B cell (primary cell): Measurements from ENCODE around the gene PAPPA. TPM values are rescaled to one million over a fixed set of nuclear protein-coding genes. Genes with fewer than 3 reads are reported as not detected.

Source experiments
- ATAC-seq: fragments of 200-7000 bp; cut with Tn5 transposase; one replicate; pipeline ENCODE4 v1.10.0; 2021; ENCODE audit warnings: low read depth, mild to moderate bottlenecking, moderate number of reproducible peaks, moderate library complexity
- CTCF ChIA-PET: fragments of 350-600 bp; sonication (Branson Sonifier 250); formaldehyde crosslinking; loops from one replicate; lab custom pipeline; 2021; ENCODE audit warnings: antibody characterized with exemption, inconsistent platforms; lab: Charles Lee
- POLR2A ChIA-PET: fragments of 350-600 bp; sonication (Branson Sonifier 250); formaldehyde crosslinking; loops from one replicate; lab custom pipeline; 2021; ENCODE audit warnings: antibody characterized with exemption; lab: Charles Lee
- DNase-seq: peaks from one replicate; pipeline ENCODE4 v3.0.0; 2013
- H2AFZ ChIP-seq: 2 replicates; pipeline ENCODE4 v1.6.1; 2012; ENCODE audit warnings: mild to moderate bottlenecking, low read depth, low read length; ENCODE audit not compliant: insufficient read depth, poor library complexity, severe bottlenecking
- H3K27ac ChIP-seq, 2 donors: 1 replicate in 1 of 2; 2 replicates in 1 of 2; pipeline ENCODE4 v1.5.1; 2012 to 2013; ENCODE audit warnings: low read length in 2 of 2, mild to moderate bottlenecking in 2 of 2, moderate library complexity in 1 of 2
- H3K27me3 ChIP-seq, 4 experiments: fragments of 200-600 bp in 1 of 4; sonication (generic) in 1 of 4; replicated peaks in 1 of 4; 1 replicate in 2 of 4; 2 replicates in 2 of 4; pipeline versions ENCODE4 v1.6.1 to v1.7.0; 2013 to 2016; ENCODE audit warnings: low read length in 3 of 4, mild to moderate bottlenecking in 2 of 4, mixed read lengths in 1 of 4, moderate library complexity in 1 of 4; ENCODE audit not compliant: insufficient read depth in 4 of 4, control insufficient read depth in 3 of 4; ENCODE audit errors: control extremely low read depth in 1 of 4
- H3K36me3 ChIP-seq, 2 experiments: replicated peaks in 1 of 2; 1 replicate in 1 of 2; 2 replicates in 1 of 2; pipeline versions ENCODE4 v1.6.1 to v1.7.1; 2013; ENCODE audit warnings: low read length in 1 of 2; ENCODE audit not compliant: insufficient read depth in 2 of 2, control insufficient read depth in 1 of 2; ENCODE audit errors: control extremely low read depth in 1 of 2, extremely low read depth in 1 of 2
- H3K4me1 ChIP-seq, 2 donors: fragments of 200-600 bp in 1 of 2; sonication (generic) in 1 of 2; 1 replicate in 1 of 2; 2 replicates in 1 of 2; pipeline versions ENCODE4 v1.5.1 to v1.6.1; 2013 to 2017; ENCODE audit warnings: low read length in 2 of 2; ENCODE audit not compliant: control insufficient read depth in 2 of 2, insufficient read depth in 2 of 2
- H3K4me2 ChIP-seq: replicated peaks from 2 replicates; pipeline ENCODE3; 2012; ENCODE audit warnings: mild to moderate bottlenecking, low read depth, low read length; ENCODE audit not compliant: poor library complexity, severe bottlenecking
- H3K4me3 ChIP-seq, 5 experiments: fragments of 200-600 bp in 1 of 5; sonication (generic) in 1 of 5; 1 replicate in 3 of 5; 2 replicates in 2 of 5; pipeline versions ENCODE4 v1.5.1 to v1.7.0; 2011 to 2016; ENCODE audit warnings: low read length in 4 of 5, mild to moderate bottlenecking in 4 of 5, low read depth in 2 of 5, control low read depth in 1 of 5, moderate library complexity in 1 of 5; ENCODE audit not compliant: insufficient read depth in 1 of 5; ENCODE audit errors: control extremely low read depth in 1 of 5, extremely low read depth in 1 of 5
- H3K79me2 ChIP-seq: fragments of 200-600 bp; sonication (generic); one replicate; pipeline ENCODE4 v1.6.0; 2016; ENCODE audit warnings: low read length; ENCODE audit not compliant: control insufficient read depth, insufficient read depth
- H3K9ac ChIP-seq: fragments of 200-600 bp; sonication (generic); 2 replicates; pipeline ENCODE4 v1.6.1; 2017; ENCODE audit warnings: mild to moderate bottlenecking, low read length, moderate library complexity
- H3K9me3 ChIP-seq, 3 donors: one replicate each; pipeline versions ENCODE4 v1.6.1 to v1.7.1; 2013; ENCODE audit warnings: low read length in 2 of 3; ENCODE audit not compliant: control insufficient read depth in 2 of 3, insufficient read depth in 1 of 3; ENCODE audit errors: control extremely low read depth in 1 of 3
- H4K20me1 ChIP-seq: 2 replicates; pipeline ENCODE4 v1.6.0; 2012; ENCODE audit warnings: mild to moderate bottlenecking, low read length; ENCODE audit not compliant: insufficient read depth, control insufficient read depth, poor library complexity, severe bottlenecking
- H3K27ac Mint-ChIP-seq: one replicate; pipeline ENCODE4 v1.8.0; 2021; ENCODE audit warnings: mixed read lengths
- H3K27me3 Mint-ChIP-seq: one replicate; pipeline ENCODE4 v1.8.0; 2021; ENCODE audit warnings: mixed read lengths
- H3K4me1 Mint-ChIP-seq: one replicate; pipeline ENCODE4 v1.8.0; 2021; ENCODE audit warnings: mixed read lengths
- H3K4me3 Mint-ChIP-seq: one replicate; pipeline ENCODE4 v1.8.0; 2021; ENCODE audit warnings: mixed read lengths
- H3K9me3 Mint-ChIP-seq: one replicate; pipeline ENCODE4 v1.8.0; 2022; ENCODE audit warnings: mixed read lengths; ENCODE audit not compliant: insufficient read depth
- CTCF ChIP-seq: fragments of 200-600 bp; IDR thresholded peaks from one replicate; pipeline ENCODE4 v1.8.0; 2022; ENCODE audit warnings: antibody characterized with exemption, mild to moderate bottlenecking
- EZH2 ChIP-seq: IDR thresholded peaks from 2 replicates; pipeline ENCODE4 v1.6.1; 2012; ENCODE audit warnings: borderline replicate concordance, low read depth, mild to moderate bottlenecking, moderate library complexity, low read length; ENCODE audit not compliant: insufficient read depth, poor library complexity, severe bottlenecking
- WGBS: methylation state at CpG from one replicate; pipeline ENCODE4 v1.1.5; 2013; ENCODE audit warnings: missing lambda C conversion rate; ENCODE audit not compliant: insufficient coverage; 5-methylcytosine and 5-hydroxymethylcytosine counted together
- intact Hi-C: fragments of 100-400 bp; cut with micrococcal nuclease; formaldehyde crosslinking; loops from one replicate; pipeline ENCODE4 v1.10.0; 2022
- polyA plus RNA-seq: library from polyadenylated mRNA; depleted of rRNA; stranded (reverse); fragments of >200 nt; gene quantifications from 2 replicates; pipeline ENCODE4 v1.2.3, GENCODE V29; 2012
- total RNA-seq, 2 donors: library from RNA; stranded (reverse); fragments of 120-200 nt in 1 of 2; gene quantifications; 1 replicate in 1 of 2; 2 replicates in 1 of 2; pipeline versions ENCODE4 v1.2.3 to v1.2.4, GENCODE V29; 2013 to 2022

Gene PAPPA
- total and polyA plus RNA-seq, 2 donors (not counting 1 experiment from before 2014, with no cell fraction given), result not detected

- H3K9ac ChIP-seq, result no peak overlapping the region
- POLR2A ChIA-PET, result no interaction called here
These were observed 294.3 kb downstream of the PAPPA start for GRCh38 chr9:116447934-116448333.

GRCh38 chr9:116448431-116448830, 294.8 kb downstream of the PAPPA start:
- no peaks in the 10 kb centered on the region for H3K36me3 ChIP-seq
- no peaks in the 10 kb centered on the region for H3K9me3 ChIP-seq
- no peak for DNase-seq
- H3K27me3 ChIP-seq, result no peaks in the 10 kb centered on the region
- Mint-ChIP-seq H3K27ac (no peak overlapping the region), H3K4me1 (no peaks in the 10 kb centered on the region), H3K4me3 (no peak overlapping the region), H3K9me3 (no peaks in the 10 kb centered on the region), H3K27me3 (no peaks in the 10 kb centered on the region)
- no peak overlapping the region for H3K4me2 ChIP-seq
- no peak overlapping the region for H2AFZ ChIP-seq
- WGBS, result 11% methylated on average over 3 of the region's 3 CpGs
- no peak for ATAC-seq
- no peak overlapping the region for H3K4me3 ChIP-seq
- ChIA-PET POLR2A (no interaction called here), CTCF (no interaction called here)
- no peak overlapping the region for H3K27ac ChIP-seq
- no peaks in the 10 kb centered on the region for H4K20me1 ChIP-seq
- no peaks in the 10 kb centered on the region for H3K79me2 ChIP-seq
- intact Hi-C loops, result no loop called here
- H3K9ac ChIP-seq, result no peak overlapping the region
- H3K4me1 ChIP-seq, result no peaks in the 10 kb centered on the region
- TF ChIP-seq CTCF (no peak), EZH2 (no peak)

More at GRCh38 chr9:116447934-116448333, 294.3 kb downstream of the PAPPA start:
- Histone ChIP-seq H3K27me3 (no peaks in the 10 kb centered on the region), H3K27ac (no peak overlapping the region), H3K79me2 (no peaks in the 10 kb centered on the region), H3K9me3 (no peaks in the 10 kb centered on the region), H3K36me3 (no peaks in the 10 kb centered on the region), H3K4me1 (no peaks in the 10 kb centered on the region), H3K4me2 (no peak overlapping the region), H3K4me3 (no peak overlapping the region), H4K20me1 (no peaks in the 10 kb centered on the region), H2AFZ (no peak overlapping the region)
- H3K4me1 Mint-ChIP-seq, result no peaks in the 10 kb centered on the region
- DNase-seq (no peak), ATAC-seq (no peak)
- 12% methylated on average over 6 of the region's 6 CpGs for WGBS
- no peak overlapping the region for H3K27ac Mint-ChIP-seq
- no peak overlapping the region for H3K4me3 Mint-ChIP-seq
- no peaks in the 10 kb centered on the region for H3K27me3 Mint-ChIP-seq
- H3K9me3 Mint-ChIP-seq, result no peaks in the 10 kb centered on the region
- intact Hi-C loops, result no loop called here
- TF ChIP-seq EZH2, result no peak
- TF ChIP-seq CTCF, result no peak
- CTCF ChIA-PET, result no interaction called here
